NCI-H2171 (cell line): ENCODE measurements around the gene TOMM22.
A peak's percentile ranks its signal among the peaks of the same experiment; 100 is the strongest.

Source experiments
- DNase-seq: peaks from one replicate; lab custom pipeline; 2025; lab: John Stamatoyannopoulos, UW

Gene TOMM22

DNA sequence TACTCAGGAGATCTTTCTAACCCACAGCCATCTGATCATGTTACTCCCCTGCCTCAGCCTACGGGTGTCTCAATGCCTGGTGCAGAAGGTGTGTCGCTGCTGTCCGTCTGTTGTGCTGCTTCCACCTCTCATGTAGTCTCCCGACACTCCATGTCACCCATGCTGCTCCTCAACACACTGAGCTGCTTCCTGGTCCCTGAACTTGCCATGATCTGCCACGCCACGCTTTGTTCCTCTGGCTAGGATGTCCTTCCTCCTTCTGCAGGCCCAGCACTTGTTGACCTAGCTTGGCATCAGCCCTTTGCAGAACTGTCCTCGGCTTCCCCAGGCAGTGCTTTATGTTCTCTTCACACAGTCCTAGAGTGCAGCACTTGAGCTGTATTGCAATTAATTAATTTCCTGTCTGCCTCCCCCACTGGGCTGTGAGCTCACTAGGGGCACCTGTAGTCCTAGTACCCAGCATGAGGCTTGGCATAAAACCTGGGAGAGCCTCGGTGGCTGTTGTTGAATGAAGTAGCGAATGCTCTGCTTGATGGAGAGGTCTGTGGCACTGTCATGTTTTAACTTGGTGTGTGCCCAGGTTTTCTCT is 33.5 kb downstream of the TOMM22 start:
- DNase-seq, result no peak

DNA sequence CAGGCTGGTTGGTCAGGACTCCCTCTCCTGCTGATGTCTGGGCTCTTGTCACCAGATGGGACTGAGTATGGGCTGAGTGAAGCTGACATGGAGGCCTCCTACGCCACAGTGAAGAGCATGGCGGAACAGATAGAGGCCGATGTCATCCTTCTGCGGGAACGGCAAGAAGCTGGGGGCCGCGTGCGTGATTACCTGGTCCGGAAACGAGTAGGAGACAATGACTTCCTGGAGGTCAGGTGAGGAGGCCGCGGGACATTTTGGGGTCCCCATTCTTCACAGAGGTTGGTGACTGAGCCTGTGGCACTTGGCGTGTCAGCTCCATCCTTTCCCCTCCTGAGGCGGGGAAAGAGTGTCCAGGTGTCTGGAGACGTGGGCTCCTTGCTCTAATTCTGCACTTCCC is 34.1 kb downstream of the TOMM22 start:
- no peak for DNase-seq

DNA sequence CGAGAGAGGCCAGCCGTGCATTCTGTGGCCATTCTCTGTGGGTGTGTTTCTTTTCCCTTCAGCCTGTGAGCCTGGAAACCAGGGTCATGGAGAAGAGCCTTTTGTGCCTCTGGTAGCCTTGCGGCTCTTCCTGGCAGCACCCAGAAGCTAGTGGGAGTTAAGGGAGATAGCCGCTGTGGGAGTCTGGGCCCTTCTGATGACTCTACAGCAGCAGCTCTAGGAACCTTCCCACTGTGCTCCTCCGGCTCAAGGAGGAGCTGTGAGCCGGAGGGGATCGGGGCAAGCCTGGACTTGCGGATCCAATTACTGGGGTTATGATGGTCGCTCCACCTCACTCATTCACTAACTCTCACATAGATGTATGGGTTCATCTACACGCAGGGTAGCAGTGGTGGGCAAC is 34.5 kb downstream of the TOMM22 start:
- no peak for DNase-seq

DNA sequence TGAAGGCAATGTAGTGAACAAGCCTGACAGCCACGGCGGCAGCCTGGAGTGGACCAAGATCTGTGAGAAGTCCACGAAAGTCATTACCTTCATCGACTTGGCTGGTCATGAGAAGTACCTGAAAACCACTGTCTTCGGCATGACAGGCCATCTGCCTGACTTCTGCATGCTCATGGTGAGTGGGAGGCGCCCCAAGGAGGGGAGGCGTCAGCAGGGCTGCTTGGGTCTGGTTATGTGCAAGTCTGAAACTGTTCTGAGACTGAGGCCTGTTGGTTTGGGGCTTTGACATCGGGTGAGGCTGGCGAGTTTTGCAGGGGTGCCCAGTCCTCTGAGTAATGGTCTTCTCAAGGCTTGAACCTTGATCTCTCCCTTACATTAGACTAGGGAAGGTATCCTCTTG is 35.1 kb downstream of the TOMM22 start:
- DNase-seq, result no peak

DNA sequence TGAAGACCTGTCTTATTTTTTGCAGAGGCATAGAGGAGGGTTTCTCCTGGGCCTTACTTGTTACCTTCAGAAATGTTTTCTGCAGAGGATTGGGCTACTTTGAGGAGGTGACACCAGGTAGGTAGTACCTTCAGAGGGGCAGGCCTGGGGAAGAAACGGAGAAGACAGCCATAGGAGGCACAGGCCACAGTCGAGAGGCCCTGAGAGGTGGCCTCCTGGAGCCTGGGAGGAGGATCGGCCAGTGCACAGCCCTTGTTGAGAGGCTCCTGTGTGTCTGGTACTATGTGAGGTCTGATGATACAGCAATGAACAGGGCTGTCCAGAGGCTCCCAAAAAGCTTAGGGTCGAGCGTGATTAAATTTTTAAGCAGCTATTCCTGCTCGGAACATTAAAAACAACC is 35.5 kb downstream of the TOMM22 start:
- no peak for DNase-seq

DNA sequence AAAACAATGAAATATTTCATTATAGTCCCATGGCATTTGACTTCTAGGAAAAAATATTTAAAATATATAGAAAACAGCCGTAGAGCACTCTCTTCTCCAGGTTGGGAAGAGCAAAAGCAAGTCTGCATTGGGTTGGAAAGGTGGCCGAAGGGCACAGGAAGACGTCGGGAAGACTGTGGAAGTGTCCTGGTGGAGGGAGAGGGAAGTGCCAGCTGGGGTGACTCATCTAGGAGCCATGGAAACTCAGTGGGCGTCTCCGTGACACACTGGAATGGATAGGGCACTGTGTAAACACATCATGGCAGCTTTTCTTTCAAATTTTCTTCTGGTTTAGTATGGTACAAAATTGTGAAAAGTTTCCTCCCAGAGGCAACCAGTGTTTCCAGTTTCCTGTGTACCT is 36.7 kb downstream of the TOMM22 start:
- DNase-seq, result no peak

DNA sequence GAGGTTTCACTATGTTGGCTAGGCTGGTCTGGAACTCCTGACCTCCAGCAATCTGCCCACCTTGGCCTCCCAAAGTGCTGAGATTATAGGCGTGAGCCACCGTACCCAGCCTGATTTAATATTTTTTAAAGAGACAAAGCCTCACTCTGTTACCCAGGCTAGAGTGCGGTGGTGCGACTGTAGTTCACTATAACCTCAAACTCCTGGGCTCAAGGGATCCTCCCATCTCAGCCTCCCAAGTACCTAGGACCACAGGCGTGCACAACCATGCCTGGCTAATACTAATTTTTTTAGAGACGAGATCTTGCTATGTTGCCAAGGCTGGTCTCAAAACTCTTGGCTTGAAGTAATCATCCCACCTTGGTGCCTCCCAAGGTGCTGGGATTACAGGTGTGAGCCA is 37.4 kb downstream of the TOMM22 start:
- DNase-seq, result no peak

DNA sequence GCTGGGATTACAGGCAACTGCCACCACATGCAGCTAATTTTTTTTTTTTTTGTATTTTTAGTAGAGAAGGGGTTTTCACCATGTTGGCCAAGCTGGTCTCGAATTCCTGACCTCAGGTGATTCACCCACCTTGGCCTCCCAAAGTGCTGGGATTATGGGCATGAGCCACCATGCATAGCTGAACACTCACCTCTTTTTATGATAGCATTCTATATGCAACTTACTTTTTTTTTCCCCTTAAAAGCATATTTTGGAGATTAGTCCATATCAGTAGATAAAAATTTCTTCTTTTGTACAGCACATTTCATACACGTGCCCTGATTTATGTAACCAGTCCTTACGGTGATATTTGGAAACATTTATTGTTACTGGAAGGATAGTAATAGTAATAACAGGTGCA is 38.6 kb downstream of the TOMM22 start:
- no peak for DNase-seq

DNA sequence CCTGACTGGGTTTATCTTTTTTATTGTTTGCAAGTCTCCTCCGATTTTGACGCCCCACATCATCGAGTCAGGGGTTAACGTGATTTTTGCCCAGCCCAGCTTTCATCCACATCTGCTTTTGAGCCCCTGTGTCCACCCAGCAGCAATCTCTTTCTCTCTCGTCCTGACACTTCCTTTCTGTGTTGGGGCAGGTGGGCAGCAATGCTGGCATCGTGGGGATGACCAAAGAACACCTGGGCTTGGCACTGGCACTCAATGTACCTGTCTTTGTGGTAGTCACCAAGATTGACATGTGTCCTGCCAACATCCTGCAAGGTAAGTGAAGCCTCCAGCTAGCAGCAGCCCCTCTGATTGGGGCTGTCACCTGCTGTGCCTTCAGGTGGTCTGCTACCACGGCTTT is 39.8 kb downstream of the TOMM22 start:
- DNase-seq, result no peak

DNA sequence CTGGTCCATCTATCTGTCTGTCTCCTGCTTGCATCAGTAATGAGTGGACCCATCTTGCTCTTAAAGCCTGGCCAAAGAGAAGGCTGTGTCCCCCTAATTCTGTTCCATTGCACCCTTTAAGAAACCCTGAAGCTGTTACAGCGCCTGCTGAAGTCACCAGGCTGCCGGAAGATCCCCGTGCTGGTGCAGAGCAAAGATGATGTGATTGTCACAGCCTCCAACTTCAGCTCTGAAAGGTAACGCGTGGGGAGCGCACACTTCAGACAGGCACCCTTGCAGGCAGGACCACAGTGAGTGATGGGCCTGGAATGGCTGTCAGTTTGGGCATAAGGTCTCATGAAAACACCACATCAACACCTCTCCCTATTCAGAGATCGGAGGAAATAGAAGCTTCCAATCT is 42.4 kb downstream of the TOMM22 start:
- no peak for DNase-seq

DNA sequence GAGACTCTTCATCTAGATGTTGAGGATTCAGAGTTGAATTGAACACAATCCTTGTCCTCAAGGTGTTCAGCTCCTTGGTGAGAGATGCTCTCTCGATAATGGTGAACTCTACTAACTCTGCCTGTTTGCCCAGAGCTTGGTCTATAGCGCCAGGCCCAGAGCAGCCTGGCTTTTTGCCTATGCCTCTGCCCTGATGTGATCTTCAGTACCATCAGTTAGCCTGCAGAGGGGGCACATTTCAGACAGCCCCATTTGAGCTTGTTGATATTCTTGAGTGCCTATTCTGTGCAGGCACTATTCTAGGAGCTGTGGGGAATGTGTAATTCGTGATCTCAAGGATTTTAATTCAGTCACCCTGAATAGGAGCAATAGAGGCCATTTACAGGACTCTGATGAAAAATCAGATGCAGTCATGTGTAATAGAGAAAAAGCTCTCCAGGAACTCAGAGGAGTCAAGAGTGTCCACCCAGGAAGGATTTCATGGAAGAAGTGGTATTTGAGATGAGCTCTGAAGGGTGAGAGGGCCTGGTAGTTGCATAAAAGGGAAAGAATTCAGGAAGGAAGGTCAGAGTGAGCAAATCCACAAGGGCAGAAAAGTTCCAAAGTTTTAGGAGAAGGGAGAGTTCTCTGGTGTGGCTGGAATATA is 43.3 kb downstream of the TOMM22 start:
- DNase-seq, result no peak

DNA sequence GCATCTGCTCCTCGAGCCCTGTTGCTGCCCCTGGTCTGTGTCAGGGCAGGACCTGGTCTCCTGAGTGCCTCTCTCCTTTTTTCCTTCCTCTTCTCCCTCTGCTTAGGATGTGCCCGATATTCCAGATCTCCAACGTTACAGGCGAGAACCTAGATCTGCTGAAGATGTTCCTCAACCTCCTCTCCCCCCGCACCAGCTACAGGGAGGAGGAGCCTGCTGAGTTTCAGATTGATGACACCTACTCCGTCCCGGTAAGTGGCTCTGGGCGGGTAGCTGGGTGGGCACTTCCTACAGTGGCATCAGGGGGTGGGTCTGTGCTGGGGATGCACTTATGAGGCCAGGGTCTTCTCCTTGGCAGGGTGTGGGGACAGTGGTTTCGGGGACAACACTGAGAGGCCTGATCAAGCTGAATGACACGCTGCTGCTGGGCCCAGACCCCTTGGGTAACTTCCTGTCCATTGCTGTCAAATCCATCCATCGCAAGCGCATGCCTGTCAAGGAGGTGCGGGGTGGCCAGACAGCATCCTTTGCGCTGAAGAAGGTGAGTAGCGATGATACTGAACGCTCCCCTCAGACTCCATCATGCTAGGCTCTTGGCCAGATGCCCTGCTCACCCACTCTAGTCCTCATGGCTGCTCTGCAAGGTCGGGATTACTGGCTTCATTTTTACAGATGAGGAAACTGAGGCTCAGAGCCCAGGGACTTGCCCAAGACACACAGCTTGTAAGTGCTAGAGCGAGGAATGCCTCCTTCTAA is 44.3 kb downstream of the TOMM22 start:
- no peak for DNase-seq

DNA sequence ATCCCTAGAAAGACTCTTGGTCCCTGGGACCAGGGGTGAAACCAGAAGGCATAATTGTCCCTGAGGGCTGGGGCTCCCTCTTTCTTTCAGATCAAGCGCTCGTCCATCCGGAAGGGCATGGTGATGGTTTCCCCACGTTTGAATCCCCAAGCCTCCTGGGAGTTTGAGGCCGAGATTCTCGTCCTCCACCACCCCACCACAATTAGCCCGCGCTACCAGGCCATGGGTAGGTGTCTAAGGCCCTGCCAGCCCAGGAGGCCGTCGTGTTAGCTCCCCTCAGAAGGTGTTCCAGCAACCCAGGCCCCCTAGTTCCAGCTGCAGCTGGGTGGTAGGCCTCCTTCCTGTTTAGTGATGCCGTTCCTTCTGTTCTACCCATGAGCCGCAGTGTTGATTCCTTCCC is 45.4 kb downstream of the TOMM22 start:
- no peak for DNase-seq

DNA sequence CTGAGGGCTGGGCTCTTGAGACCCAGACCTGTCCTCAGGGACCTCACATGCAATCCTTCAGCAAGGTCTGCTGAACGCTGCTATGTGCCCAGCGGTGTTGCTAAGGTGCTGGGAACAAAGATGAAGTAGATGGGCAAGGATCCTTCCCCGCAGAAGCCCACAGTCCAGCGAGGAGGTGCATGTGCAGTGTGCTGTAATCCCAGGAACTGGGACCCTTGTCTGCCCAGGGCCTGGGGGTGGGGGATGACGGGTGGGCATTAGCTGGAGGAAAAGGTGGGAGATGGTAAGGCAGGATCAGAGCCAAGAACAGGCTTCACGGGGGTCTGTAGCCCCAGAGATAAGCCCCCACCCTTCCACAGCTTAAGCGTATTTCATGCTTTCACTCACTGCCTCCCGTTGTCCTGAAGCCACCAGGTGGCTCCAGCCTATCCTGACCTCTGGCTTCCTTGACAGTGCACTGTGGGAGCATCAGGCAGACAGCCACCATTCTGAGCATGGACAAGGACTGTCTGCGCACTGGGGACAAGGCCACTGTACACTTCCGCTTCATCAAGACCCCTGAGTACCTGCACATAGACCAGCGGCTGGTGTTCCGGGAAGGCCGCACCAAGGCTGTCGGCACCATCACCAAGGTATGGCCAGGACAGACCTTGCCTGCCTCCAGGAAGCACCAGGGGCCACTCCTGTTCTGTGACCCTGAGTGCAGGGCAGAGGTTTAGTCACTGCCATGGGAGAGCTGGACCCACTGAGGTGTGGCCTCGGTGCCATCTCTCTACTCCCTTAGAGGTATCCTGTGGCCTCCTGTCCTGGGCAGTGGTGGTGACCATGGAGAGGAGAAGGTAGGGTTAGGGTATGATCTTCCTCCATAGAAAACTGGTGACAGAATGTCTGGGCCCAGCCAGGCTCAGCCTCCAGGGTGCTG is 46.0 kb downstream of the TOMM22 start:
- DNase-seq, result no peak

DNA sequence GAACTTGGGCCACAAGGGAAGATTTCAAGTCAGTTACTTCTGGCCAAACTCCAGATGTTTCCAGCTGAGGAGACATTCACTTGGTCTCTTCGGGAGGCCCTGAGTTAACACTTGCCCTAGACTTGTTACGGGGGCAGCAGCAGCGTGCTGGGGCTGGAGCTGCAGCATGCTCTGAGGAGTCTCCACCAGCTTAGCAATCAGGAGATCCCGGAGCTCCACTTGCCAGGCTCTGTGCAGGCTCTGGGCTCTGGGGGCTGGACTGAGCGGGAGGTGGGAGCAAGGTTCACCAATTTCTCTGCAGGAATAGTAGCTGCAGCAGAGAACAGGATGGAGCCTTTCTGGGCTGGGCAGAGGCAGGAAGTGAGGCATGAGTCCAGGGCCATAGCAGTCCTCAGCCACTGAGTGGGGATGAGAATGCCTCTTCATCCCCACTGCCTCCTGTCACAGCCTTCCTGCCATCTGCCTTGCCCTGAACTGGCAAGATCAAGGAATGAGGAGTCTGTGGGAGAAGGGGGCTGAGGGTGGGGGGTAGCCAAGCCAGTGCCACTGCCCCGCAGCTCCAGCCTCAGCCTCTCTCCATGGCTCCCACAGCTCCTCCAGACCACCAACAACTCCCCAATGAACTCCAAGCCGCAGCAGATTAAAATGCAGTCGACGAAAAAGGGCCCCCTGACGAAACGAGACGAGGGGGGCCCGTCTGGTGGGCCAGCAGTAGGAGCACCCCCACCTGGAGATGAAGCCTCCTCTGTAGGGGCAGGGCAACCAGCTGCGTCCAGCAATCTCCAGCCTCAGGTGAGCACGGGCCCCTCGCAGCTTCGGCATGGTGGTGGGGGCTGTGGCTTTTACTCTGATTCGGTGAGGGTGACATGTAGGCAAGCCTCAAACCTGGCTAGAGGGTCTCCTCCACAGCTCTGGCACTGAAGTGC is 47.4 kb downstream of the TOMM22 start:
- DNase-seq, result no peak

DNA sequence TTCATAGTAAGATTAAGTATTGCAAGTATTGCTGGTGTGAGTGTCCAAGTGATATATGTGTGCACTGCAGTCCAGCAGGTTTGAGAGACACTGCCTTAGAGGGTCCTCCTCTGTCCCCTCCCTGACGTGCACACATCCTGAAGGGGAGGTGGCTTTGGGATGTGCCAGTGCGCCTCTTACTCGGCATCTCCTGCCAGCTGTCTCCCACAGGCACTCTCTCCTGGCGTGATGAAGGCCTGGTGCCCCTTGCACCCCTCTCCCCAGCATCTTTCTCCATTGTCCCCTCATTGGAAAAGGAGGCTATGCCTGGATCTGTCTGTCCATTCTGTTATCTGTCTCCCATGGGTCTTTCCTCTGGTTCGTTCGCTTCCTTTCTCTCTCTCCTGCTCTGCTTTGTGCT is 48.2 kb downstream of the TOMM22 start:
- no peak for DNase-seq

DNA sequence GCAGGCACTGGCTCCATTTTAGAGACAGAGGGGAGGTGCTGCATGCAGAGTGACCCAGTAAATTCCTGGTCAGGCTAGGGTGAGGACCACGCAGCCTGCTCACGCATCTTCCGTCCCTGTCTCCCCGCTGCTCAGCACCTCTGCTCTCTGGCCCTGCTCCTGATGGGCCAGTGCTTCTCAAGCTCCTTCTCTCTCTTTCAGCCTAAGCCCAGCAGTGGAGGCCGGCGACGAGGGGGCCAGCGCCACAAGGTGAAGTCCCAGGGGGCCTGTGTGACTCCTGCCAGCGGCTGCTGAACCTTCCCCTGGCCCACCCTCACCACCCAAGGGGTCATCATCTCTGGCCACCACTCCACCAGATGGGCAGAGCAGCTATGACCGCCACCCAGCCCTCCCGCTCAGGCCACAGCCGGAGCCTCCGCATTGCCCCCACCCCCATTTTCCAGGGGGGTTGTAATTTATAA is 48.7 kb downstream of the TOMM22 start:
- no peak for DNase-seq

DNA sequence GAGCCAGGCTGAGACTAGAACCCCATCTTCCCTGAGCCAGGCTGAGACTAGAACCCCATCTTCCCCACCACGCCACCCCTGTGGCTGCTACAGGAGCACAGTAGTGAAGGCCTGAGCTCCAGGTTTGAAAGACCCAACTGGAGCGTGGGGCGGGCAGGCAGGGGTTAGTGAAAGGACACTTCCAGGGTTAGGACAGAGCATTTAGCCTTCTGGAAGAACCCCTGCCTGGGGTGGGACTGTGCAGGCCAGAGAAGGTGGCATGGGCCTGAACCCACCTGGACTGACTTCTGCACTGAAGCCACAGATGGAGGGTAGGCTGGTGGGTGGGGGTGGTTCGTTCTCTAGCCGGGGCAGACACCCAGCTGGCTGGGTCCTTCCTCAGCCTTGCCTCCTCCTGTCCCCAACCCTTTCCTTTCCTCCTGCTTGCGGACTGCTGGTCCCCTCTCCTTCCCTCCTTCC is 50.0 kb downstream of the TOMM22 start:
- DNase-seq, result no peak

DNA sequence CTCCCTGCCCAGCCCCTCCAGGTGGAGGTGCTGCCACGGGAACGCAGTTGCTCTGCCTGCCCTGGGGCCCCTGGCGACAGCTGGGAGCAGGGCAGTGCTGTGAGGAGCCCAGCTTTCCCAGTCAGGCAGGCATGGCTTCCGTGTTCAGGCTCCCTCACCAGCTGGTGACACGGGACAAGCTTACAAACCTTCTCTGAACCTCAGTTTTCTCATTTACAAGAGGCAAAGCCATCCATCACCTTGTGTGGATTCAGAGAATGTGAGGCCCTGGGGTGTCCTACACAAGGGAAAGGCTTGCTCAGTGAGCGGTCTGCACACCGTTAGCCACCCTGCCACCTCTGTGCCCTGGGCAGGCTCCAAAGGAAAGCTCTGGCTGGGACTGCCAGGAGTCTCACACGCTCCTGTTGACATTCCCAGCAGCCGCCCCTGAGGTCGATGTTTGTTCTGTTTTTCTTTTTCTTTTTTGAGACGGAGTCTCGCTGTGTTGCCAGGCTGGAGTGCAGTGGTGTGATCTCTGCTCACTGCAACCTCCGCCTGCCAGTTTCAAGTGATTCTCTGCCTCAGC is 50.6 kb downstream of the TOMM22 start:
- peak; percentile 23 for DNase-seq

DNA sequence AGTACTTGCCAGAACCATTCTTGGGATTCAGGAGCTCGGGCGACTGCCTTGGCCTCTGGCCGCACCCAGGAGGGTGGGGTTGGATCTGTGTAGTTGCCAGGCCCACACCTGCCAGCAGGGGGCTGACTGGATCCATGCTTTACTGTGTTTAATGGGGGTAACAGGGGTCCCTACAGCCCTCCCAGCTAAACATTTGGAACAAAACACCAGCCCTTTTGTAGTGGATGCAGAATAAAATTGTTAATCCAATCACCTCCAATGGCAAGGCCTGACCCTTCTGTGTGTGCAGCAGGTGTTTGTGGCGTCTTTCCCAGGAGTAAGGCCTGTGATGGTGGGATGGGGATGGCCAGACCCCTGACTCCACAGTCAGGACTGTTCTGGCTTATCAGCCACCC is 51.6 kb downstream of the TOMM22 start:
- DNase-seq, result peak; percentile 35
